Measurements from ENCODE around the gene MEOX1. TPM values are rescaled to one million over a fixed set of nuclear protein-coding genes. Genes with fewer than 3 reads are reported as not detected.

MEOX1 gene
- total and polyA plus RNA-seq, 2 of the 13 experiments (the other 11 are each of a cell fraction or from before 2014, with no cell fraction given) = not detected

DNA sequence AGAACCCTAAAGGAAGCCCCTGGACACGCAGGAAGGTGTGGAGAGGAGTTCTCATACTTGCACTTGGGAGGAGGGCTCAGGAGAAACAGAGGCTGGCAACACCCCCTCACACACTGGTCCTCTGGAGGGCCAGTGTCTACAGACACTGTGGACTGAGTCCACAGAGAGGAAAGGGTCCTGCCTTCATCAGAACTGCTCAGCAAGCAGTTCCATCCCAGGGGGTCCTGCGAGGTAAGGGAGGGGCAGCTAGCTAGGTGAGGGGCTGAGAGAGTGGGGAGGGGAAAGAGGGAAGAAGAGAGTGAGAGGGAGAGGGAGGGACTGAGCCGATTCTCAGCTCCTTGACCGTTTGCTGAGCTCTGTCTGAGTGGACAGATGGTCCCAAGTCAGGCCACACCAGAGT, 17.7 kb upstream of the MEOX1 start:
- no peaks in the 10 kb centered on the region for H4K20me1 ChIP-seq (ENCODE audit: insufficient read depth, low read length)
- no peaks in the 10 kb centered on the region for H3K9me3 ChIP-seq (ENCODE audit: low read length)
- H3K27ac ChIP-seq (ENCODE audit: extremely low read length, insufficient read depth, low read length) = no peak overlapping the region
- H3K4me1 ChIP-seq (ENCODE audit: insufficient read depth, low read length) = peaks cover 82% of the 10 kb centered on the region
- TF ChIP-seq ISX (CRISPR knock-in tag; conservative IDR thresholded peaks at IDR 0.05) (no peak), EHMT2 (IDR thresholded peaks at IDR 0.05; ENCODE audit: borderline replicate concordance, low read depth, low read length) (no peak), TAF15 (IDR thresholded peaks at IDR 0.05; ENCODE audit: low read depth, low read length, poor library complexity, severe bottlenecking) (no peak), POLR2AphosphoS2 (IDR thresholded peaks at IDR 0.05; ENCODE audit: low read depth, low read length) (no peak), ZNF160 (CRISPR knock-in tag; IDR thresholded peaks at IDR 0.05) (no peak), KLF11 (CRISPR knock-in tag; IDR thresholded peaks at IDR 0.05) (no peak), MXI1 (IDR thresholded peaks at IDR 0.05; ENCODE audit: borderline replicate concordance, low read depth, low read length) (no peak), PRDM4 (CRISPR knock-in tag; IDR thresholded peaks at IDR 0.05; ENCODE audit: borderline replicate concordance) (no peak), RORA (CRISPR knock-in tag; IDR thresholded peaks at IDR 0.05) (no peak), FOXJ3 (CRISPR knock-in tag; IDR thresholded peaks at IDR 0.05; ENCODE audit: borderline replicate concordance) (no peak), YEATS4 (CRISPR knock-in tag; IDR thresholded peaks at IDR 0.05; ENCODE audit: borderline replicate concordance) (no peak), ZFY (CRISPR knock-in tag; IDR thresholded peaks at IDR 0.05) (no peak), ZNF230 (CRISPR knock-in tag; IDR thresholded peaks at IDR 0.05) (no peak), CHD2 (IDR thresholded peaks at IDR 0.05; ENCODE audit: low read depth, low read length) (no peak), ZNF766 (CRISPR knock-in tag; IDR thresholded peaks at IDR 0.05; ENCODE audit: borderline replicate concordance) (no peak), ZIK1 (CRISPR knock-in tag; IDR thresholded peaks at IDR 0.05; ENCODE audit: borderline replicate concordance, low read depth) (no peak)
- TF ChIP-seq, protein P1, sequence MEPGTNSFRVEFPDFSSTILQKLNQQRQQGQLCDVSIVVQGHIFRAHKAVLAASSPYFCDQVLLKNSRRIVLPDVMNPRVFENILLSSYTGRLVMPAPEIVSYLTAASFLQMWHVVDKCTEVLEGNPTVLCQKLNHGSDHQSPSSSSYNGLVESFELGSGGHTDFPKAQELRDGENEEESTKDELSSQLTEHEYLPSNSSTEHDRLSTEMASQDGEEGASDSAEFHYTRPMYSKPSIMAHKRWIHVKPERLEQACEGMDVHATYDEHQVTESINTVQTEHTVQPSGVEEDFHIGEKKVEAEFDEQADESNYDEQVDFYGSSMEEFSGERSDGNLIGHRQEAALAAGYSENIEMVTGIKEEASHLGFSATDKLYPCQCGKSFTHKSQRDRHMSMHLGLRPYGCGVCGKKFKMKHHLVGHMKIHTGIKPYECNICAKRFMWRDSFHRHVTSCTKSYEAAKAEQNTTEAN (CRISPR knock-in tag; conservative IDR thresholded peaks at IDR 0.05) = no peak
- TF ChIP-seq, protein P2, sequence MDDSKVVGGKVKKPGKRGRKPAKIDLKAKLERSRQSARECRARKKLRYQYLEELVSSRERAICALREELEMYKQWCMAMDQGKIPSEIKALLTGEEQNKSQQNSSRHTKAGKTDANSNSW (CRISPR knock-in tag; IDR thresholded peaks at IDR 0.05; ENCODE audit: borderline replicate concordance) = no peak
- CTCF ChIA-PET (ENCODE audit: low intra/inter-chr PET ratio, low total read pairs) = no interaction called here
- H3K4me3 ChIP-seq (replicated peaks in 1 of 3; ENCODE audit: insufficient read depth in 1 of 3, low read depth in 2 of 3, low read length in 3 of 3) = no peak overlapping the region
- 8% methylated on average over 4 of the region's 4 CpGs for WGBS (ENCODE audit: low lambda C conversion rate)
- in situ Hi-C loops (cut with HindIII; ENCODE audit: extremely low pct_ligation_motif_present, low pct_unique_long_range_greater_than_20kb) = no loop called here
- FAIRE-seq = no peak
- no peaks in the 10 kb centered on the region for H3K36me3 ChIP-seq (replicated peaks in 1 of 2; ENCODE audit: control insufficient read depth in 1 of 2, insufficient read depth in 2 of 2, low read length in 2 of 2)
- no peak overlapping the region for H2AFZ ChIP-seq (ENCODE audit: low read length)
- no peaks in the 10 kb centered on the region for H3K79me2 ChIP-seq (ENCODE audit: insufficient read depth, low read length)
- H3K9ac ChIP-seq (ENCODE audit: insufficient read depth, low read depth, low read length) = no peak overlapping the region
- no peak for DNase-seq (ENCODE audit: low spot score)
- intact Hi-C loops (cut with micrococcal nuclease; ENCODE audit: unreplicated experiment) = no loop called here
- POLR2A ChIA-PET = interaction anchor here (1.2 to 1.6 kb wide), 3 partner anchors 103 to 154 kb away, joined by 3 to 4 read pairs (median 4); no protein-coding TSS in a partner anchor
- H3K27me3 ChIP-seq (ENCODE audit: control insufficient read depth in 1 of 2, insufficient read depth in 2 of 2, low read length in 2 of 2) = peaks cover 3 to 37% of the 10 kb centered on the region in 2 experiments; a peak in 4 of 5 replicates
- no TSS peak for BruUV-seq (replicated peaks)
- no peak for ATAC-seq
- H3K4me2 ChIP-seq (ENCODE audit: low read depth, low read length) = peak overlapping the region; percentile 57; the same call in 1 of the 2 replicates
